GM18951 (cell line): ENCODE data around the gene MUC6.

Source experiments
- POLR2A ChIP-seq: IDR thresholded peaks from 4 replicates; pipeline ENCODE4 v1.6.1; 2011; ENCODE audit warnings: mild to moderate bottlenecking; ENCODE audit not compliant: insufficient read length, insufficient read depth; ENCODE audit errors: extremely low read depth
- in situ Hi-C: fragments of 300-500 bp; cut with MboI; formaldehyde crosslinking; loops from one replicate; pipeline ENCODE4 v1.12.0; 2022; ENCODE audit warnings: low sequenced_read_pairs, mixed read lengths, inconsistent platforms; ENCODE audit not compliant: unreplicated experiment

Gene MUC6

GRCh38 chr11:967995-968751 lies 68.3 kb downstream of the MUC6 start:
- in situ Hi-C loops = no loop called here
- no peak for TF ChIP-seq POLR2A

GRCh38 chr11:965206-965775 lies 71.2 kb downstream of the MUC6 start:
- in situ Hi-C loops = no loop called here
- TF ChIP-seq POLR2A = no peak

DNA sequence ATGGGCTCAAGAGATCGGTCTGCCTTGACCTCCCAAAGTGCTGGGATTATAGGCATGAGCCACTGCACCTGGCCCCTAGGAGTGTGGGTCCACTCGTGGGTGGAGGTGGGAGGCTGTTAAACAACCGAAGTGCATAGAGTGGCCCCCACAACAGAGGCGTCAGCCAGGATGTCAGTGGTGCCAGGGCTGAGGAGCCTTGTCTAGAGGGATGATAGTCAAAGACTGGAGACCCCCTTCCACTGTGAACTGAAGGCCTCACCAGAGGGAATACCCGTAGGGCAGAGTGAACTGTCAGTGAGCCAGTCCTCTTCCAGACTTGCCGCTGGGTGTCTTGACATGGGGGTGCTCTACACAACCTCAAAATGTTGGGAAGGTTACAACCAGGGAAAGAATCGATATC lies 72.7 kb downstream of the MUC6 start:
- no peak for TF ChIP-seq POLR2A
- in situ Hi-C loops = no loop called here
